Posterior cingulate gyrus (tissue), 11 donors: ENCODE data around the gene EHBP1.

Source experiments
- DNase-seq, 10 donors: peaks; one replicate each; pipeline versions ENCODE4 v3.0.0 to v3.0.0-alpha.2; 2020 to 2021; ENCODE audit warnings: mixed read lengths in 3 of 10
- intact Hi-C: fragments of 100-400 bp; cut with DNase I; formaldehyde crosslinking; loops from one replicate; pipeline ENCODE4 v1.15.1; 2023

Gene EHBP1

DNA sequence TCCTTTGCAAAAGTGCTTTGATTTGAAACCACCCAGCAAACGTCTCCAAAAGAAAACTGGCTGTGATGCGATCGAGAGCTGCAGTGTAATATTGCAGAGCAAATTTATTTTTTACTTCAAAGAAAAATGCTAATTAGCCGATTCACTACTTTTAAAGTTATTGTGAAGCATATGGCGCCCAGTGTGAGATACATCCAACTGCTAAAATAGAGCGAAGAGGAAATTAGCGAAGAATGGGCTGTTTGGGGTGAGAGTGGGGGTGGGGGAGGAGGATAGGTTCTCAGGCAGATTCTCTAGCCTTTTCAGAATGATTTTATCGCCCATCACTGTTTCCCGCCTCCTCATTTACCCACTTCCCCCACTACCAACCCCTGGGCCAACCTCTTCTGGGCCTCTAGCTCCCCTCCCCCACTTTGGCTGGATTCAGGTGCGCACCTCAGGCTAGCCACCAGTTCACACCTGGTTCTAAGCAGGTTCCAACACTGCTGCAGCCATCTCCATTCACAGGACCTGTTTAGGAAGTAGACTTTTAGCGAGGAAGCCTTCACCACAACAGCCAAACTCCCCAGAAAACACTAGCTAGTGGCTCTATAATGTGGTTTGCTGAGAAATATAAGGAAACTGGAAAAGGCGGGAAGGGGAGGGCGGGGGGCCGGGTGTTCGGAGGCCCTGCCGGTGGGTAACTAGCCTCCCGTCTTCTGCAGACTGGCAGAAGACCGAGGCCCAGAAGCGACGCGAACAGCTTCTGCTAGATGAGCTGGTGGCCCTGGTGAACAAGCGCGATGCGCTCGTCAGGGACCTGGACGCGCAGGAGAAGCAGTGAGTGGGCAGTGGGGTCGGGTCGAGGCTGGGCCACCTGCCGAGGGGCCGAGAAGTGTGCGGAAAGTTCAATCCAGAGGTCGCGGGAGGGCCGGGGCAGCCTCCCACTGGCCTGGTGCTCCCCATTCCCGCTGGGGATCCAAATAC lies 339.1 kb downstream of the EHBP1 start:
- peak in 2 of 10 donors; percentile 69 to 87 for DNase-seq

GRCh38 chr2:63046552-63046951 lies 341.0 kb downstream of the EHBP1 start:
- DNase-seq, result no peak
- intact Hi-C loops, result no loop called here

More for the DNA sequence above, 339.1 kb downstream of the EHBP1 start:
- intact Hi-C loops, result no loop called here

DNA sequence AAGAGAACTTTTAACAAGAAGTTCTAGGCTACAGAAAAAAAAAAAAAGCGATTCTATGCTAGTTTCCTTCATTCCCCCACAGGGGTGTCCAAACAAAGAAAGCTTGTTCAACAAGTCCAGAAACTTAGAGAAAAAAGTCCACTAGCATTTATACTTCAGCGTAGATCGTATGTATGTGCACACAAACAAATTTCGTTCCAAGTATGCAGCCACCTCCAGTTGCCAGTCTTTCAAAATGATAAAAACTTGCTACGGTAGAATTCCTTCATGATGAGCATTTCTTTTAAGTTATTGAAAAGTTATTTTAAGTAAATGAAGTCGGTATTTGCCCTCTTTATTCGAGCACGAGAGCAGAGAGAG lies 341.4 kb downstream of the EHBP1 start:
- DNase-seq, result no peak
- intact Hi-C loops, result no loop called here

DNA sequence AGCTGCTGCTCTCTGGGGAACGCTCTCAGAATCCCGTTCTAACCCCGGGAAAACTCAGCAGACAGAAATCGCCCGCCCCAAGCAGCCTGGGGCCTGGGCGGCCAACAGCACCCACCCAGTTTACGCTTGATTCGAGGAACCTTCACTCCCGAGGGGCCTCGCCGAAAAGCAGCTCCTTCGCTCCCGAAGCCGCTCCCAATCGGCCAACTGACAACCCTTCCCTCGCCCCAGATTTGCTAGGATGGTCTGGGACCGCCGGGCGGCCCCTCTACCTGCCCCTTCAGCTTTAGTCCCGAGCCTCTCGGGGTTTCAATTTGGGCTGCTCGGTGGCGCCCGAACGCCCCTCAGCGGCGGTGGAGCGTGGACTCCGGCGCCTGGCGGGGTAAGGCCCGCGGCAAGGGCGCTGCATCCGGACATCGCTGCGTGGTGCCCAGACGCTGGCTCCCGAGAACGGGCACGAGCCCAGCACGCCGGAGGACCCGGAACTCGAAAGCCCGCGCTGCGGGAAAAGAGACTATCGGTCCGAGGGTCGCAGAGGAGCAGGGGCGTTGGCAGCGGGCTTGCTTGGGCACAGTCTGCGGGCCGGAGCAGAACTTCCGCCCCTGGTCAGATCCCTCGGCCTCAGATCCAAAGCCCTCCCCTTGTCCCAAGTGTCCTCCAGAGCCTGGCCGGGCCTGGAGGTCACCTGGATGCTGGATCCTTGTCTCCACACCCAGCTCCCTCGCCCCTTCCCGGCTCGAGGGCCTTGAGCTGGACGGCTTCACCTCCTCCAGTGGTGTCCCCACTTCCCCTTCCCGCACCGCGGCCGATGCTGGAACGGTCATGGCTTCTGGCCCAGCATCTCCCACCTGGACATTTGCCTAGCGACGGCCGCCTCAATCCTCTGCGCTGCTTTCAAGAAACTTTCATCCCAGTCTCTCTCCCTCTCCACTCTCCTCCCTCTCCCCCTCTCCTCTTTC lies 342.1 kb downstream of the EHBP1 start:
- DNase-seq, result peak in 3 of 10 donors; percentile 9 to 81 (median 78)
- intact Hi-C loops, result no loop called here

- peak in 3 of 10 donors; percentile 11 to 77 (median 70) for DNase-seq
- intact Hi-C loops, result no loop called here
Measured at GRCh38 chr2:63048367-63049171, 343.1 kb downstream of the EHBP1 start.

- DNase-seq, result peak in 1 of 10 donors; percentile 62
Measured at GRCh38 chr2:63049211-63049969, 343.9 kb downstream of the EHBP1 start.

DNA sequence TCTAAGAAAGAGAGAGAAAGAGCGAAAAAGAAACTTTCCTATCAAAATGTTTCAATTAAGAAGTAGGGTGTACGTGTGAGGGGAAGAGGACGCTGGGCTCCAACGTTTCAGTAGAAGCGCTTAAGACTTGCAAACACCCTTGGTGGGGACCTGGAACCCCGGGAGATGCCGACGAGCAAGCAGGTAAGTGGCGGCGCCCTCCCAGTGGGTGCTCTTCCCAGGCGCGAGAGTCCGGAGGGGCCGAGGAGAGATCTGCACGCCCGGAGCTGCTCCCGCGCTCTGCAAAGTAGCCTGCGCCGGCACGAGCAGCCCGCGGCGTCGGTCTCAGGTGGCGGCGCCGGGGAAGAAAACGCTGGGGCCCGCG lies 344.4 kb downstream of the EHBP1 start:
- DNase-seq, result peak in 1 of 10 donors; percentile 75
- intact Hi-C loops, result no loop called here

More at GRCh38 chr2:63049211-63049969, 343.9 kb downstream of the EHBP1 start:
- intact Hi-C loops, result no loop called here

DNA sequence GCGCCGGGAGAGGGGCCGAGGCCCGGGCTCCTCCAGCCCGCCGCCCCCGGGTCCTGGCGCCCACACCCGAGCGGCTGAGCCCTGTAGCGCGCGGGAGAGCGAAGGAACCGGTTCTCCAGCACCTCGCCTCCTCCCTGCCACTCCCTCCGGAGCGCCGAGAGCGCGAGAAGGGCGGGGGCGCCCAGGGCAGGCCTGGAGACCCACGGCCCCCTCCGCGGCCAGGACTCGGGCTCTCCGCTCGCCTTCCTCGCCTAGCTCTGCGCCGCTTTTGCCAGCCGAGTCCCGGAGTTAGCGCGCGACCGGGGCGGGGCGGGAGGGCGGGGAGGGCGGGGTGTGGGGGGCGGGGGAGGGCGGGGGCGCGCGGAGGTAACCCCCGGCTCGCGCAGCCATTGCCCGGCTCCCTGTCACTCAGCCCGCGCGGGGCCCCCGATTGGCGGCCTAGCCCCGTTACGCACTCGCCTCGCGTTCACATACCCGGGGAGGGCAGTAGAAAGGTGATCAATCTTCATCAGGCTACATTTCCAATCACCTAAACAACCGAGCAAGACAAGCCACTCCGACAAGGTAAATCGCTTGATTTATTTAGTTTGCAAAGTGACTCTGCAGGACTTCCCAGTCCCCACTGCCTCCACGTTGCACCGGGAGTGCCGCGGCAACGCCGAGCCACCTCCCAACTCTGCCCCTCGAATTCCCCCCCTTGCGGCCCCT lies 345.0 kb downstream of the EHBP1 start, which contains the start of gene OTX1:
TSS of gene OTX1 (plus strand) at position 497 of the 708 bp plus-strand sequence. CDS start 2,161 bp downstream, outside the sequence.
- intact Hi-C loops, result no loop called here
- DNase-seq, result peak in 5 of 10 donors; percentile 20 to 91 (median 63)

DNA sequence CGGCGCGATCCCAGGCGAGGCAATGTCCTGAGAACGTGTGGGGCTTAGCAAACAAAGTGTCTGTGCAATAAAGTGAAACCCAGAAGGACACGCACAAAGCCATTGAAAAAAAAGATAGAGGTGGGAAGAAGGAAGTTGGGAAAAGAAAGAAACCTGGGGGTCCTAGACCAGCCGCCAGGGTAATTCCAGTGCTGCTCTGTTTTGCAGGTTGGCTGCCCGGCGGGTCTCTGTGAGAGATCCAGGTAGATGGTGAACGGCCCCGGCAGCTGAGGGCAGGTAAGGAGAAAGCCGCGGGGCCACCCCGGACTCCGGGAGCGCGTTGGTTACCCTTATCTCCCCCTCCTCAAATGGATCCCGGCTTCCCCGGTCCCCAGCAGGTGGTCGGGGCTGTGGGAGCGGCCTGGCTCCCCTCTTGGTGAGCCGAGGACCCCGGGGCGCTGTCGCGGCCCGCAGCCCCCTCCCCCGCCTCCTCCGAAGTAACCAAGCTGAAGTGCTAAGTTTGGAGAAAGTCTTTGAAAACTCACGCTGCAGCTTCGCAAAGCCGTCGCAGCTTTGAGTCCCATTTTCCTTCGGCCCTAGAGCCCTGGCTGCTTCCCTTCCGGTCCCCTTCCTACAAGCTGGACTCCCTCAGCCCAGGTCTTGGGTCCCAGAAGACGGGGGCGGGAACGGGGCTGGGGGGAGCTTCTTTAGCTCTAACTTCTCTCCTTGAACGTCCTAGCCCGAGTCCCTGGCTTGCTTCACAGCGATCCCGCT lies 345.7 kb downstream of the EHBP1 start:
- peak in 2 of 10 donors; percentile 41 to 57 for DNase-seq
- intact Hi-C loops, result no loop called here

DNA sequence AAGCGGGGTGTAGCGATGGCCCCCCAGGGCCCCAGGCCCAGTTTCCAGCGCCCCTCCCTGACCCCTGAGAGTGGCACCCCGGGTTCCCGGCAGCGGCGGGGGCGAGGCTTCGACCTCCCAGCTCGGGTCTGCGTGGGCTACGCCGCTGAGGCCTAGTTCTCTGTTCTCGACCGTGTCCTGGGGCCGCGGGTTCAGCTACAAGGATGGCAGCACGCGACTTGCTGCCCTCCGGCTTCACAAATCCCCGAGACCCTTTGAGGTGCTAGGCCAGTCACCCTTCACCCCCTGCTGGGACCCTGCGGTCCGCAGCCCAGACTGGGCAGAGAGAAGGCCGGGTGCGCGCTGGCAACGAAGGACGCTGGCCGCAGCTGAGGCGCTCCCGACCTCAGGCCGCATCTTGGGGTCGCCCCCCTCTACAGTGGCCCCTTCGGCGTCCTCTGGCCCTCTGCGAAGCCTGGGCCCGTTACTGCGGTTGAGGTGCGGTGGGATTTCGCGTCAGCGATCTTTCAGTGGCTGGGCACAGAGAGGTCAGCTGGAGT lies 346.4 kb downstream of the EHBP1 start:
- peak in 2 of 10 donors; percentile 64 to 76 for DNase-seq
- intact Hi-C loops, result no loop called here

DNA sequence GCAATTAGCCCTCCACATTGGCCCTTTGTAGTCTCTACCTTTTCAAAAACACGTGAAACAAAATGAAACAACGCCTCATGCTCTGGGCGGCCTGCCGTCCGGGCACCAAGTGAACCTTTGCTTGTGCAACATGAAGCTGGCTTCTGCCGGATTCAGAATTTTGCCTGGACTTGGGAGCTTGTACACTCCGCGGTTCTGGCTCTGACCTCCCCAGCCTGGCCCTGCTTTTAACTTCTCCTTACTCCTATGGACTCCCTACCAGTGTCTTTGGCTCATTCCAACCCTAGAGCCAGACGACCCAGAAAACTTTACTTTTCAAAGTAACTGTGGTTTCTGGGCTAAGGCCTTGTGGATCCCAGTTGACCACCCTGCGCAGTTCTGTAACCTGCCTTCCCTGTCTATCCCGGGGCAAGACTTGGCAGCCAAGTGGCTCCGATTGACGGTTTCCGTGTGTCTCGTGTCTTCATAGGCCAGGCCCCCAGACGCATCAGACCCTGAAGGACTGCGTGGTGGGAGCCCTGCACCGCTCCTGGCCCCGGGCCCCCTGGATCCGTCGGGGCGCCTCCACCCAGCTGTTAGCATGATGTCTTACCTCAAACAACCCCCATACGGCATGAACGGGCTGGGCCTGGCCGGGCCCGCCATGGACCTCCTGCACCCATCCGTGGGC lies 347.0 kb downstream of the EHBP1 start:
- peak in 3 of 10 donors; percentile 14 to 70 (median 39) for DNase-seq
- intact Hi-C loops, result no loop called here

DNA sequence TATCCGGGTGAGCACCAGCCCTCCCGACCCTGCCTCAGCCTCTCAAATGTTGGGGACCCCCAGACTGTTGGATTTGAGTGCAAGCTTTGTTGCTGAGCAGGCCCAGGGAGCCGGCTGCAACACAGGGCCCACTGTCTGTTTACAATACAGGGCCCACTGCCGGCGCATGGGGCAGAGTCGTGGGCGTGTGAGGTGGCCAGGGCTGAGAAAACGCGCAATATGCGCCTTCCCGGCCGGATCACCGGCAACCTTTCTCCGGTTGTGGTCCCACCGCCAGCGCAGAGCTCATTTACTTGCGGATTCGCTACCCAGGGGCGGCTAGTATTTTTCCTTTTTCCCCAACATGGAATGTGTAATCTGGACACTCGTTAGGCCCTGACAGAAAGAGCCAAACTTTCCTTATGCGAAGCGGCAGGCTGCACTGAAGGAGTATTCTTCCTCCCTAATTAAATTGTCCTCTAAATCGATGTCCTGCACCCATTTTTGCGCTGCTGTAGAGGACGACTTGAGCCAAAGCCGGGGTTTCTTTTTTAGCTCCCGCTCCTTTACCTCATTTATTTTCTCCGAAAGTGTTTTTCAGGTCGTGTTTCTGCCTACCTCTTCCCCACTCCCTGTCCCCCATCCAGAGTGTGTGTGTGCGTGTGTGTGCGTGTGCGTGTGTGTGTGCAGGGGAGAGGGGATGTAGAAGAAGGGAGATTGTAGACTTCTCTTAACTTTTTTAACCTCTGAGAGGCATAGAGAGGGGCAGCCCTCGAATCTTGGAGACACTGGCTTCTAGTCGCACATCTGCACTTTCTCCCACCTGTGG lies 347.8 kb downstream of the EHBP1 start:
- peak in 1 of 10 donors; percentile 73 for DNase-seq
- intact Hi-C loops, result no loop called here

GRCh38 chr2:63053889-63054602 lies 348.5 kb downstream of the EHBP1 start:
- intact Hi-C loops, result no loop called here
- DNase-seq, result peak in 1 of 10 donors; percentile 82

DNA sequence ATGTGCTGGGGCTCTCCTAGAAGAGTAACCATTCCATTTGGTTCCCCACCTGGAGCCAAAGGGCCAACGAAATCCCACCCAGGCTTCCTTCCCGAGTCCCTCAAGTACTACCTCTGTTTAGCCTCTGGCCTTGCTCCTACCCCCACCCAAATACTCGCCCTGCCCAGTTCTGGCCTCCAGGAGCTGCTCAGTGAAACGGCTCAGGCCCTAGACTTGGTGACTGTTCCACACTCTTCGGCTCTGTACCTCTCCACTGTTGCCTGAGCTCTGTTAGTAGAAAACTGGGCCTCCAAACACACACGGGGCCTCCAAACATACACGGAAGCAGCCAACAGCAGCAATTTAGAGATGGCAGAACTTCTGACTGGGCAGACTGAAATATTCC lies 349.3 kb downstream of the EHBP1 start:
- intact Hi-C loops, result no loop called here
- peak in 1 of 10 donors; percentile 35 for DNase-seq
